Embryonic facial prominence (tissue), 1 donor: ENCODE measurements around the gene DCTPP1.
"Not testable (repeated sequence)": the region's sequence is repeated elsewhere in the genome, so short reads cannot be mapped to it uniquely, and the experiment has no call there.

Experiments used
- DNase-seq: peaks from one replicate; pipeline ENCODE4 v3.0.0-alpha.2; 2016; ENCODE audit errors: extremely low spot score

DCTPP1 gene

GRCh38 chr16:30429678-30430427, at the start of gene DCTPP1:
Gene DCTPP1, minus strand, starts transcription at chr16:30430030. Its CDS starts 50 bp downstream, at chr16:30429980.
- DNase-seq = peak; percentile 99

GRCh38 chr16:30478766-30479478, 49.1 kb upstream of the DCTPP1 start:
- no peak for DNase-seq

GRCh38 chr16:30477773-30478172, 47.9 kb upstream of the DCTPP1 start:
- DNase-seq = not testable (repeated sequence)

- DNase-seq = no peak
Observed at GRCh38 chr16:30476991-30477390, 47.2 kb upstream of the DCTPP1 start.

GRCh38 chr16:30474684-30475083, 44.9 kb upstream of the DCTPP1 start:
- DNase-seq = no peak

GRCh38 chr16:30474074-30474452, 44.2 kb upstream of the DCTPP1 start:
- no peak for DNase-seq

- no peak for DNase-seq
Observed at GRCh38 chr16:30473231-30474073, 43.6 kb upstream of the DCTPP1 start.

- DNase-seq = no peak
Observed at GRCh38 chr16:30472328-30472942, 42.6 kb upstream of the DCTPP1 start, which contains the start of gene ITGAL. Gene ITGAL, plus strand, starts transcription at chr16:30472742. Its CDS starts 96 bp downstream, at chr16:30472838.

- DNase-seq = no peak
Observed at GRCh38 chr16:30470632-30470995, 40.8 kb upstream of the DCTPP1 start.

- DNase-seq = no peak
Observed at GRCh38 chr16:30470170-30470512, 40.3 kb upstream of the DCTPP1 start.

GRCh38 chr16:30464078-30464477, 34.2 kb upstream of the DCTPP1 start:
- DNase-seq = no peak

- not testable (repeated sequence) for DNase-seq
Observed at GRCh38 chr16:30461426-30461825, 31.6 kb upstream of the DCTPP1 start.

GRCh38 chr16:30459456-30459855, 29.6 kb upstream of the DCTPP1 start:
- no peak for DNase-seq

- no peak for DNase-seq
Observed at GRCh38 chr16:30458561-30459394, 28.9 kb upstream of the DCTPP1 start.

GRCh38 chr16:30457743-30458560, 28.1 kb upstream of the DCTPP1 start:
- DNase-seq = no peak

- no peak for DNase-seq
Observed at GRCh38 chr16:30457256-30457655, 27.4 kb upstream of the DCTPP1 start.

- DNase-seq = no peak
Observed at GRCh38 chr16:30456302-30456701, 26.5 kb upstream of the DCTPP1 start.

- not testable (repeated sequence) for DNase-seq
Observed at GRCh38 chr16:30452709-30453580, 23.1 kb upstream of the DCTPP1 start.

GRCh38 chr16:30449116-30449435, 19.2 kb upstream of the DCTPP1 start:
- DNase-seq = no peak
